Measurements from ENCODE around the gene RBM38.
"Not testable (repeated sequence)": the region's sequence is repeated elsewhere in the genome, so short reads cannot be mapped to it uniquely, and the experiment has no call there.

The RBM38 gene

GRCh38 chr20:57417830-57418780 lies 26.9 kb downstream of the RBM38 start:
- peak; percentile 76 for DNase-seq (ENCODE audit: low spot score)

GRCh38 chr20:57419479-57419878 lies 28.3 kb downstream of the RBM38 start:
- DNase-seq (ENCODE audit: low spot score) = not testable (repeated sequence)

GRCh38 chr20:57420571-57421252 lies 29.5 kb downstream of the RBM38 start:
- DNase-seq (ENCODE audit: low spot score) = peak; percentile 55

GRCh38 chr20:57421253-57422220 lies 30.3 kb downstream of the RBM38 start:
- DNase-seq (ENCODE audit: low spot score) = no peak

- no peak for DNase-seq (ENCODE audit: low spot score)
These were observed 31.1 kb downstream of the RBM38 start for GRCh38 chr20:57422254-57422653.

GRCh38 chr20:57425150-57426013 lies 34.2 kb downstream of the RBM38 start:
- no peak for DNase-seq (ENCODE audit: low spot score)

GRCh38 chr20:57426271-57426689 lies 35.1 kb downstream of the RBM38 start:
- DNase-seq (ENCODE audit: low spot score) = no peak

GRCh38 chr20:57426831-57427230 lies 35.6 kb downstream of the RBM38 start:
- no peak for DNase-seq (ENCODE audit: low spot score)

GRCh38 chr20:57428324-57429158 lies 37.3 kb downstream of the RBM38 start:
- DNase-seq (ENCODE audit: low spot score) = no peak

GRCh38 chr20:57429159-57429496 lies 37.9 kb downstream of the RBM38 start:
- no peak for DNase-seq (ENCODE audit: low spot score)

- no peak for DNase-seq (ENCODE audit: low spot score)
These were observed 38.5 kb downstream of the RBM38 start for GRCh38 chr20:57429580-57430200.

- DNase-seq (ENCODE audit: low spot score) = not testable (repeated sequence)
These were observed 39.0 kb downstream of the RBM38 start for GRCh38 chr20:57430201-57430596.

- DNase-seq (ENCODE audit: low spot score) = no peak
These were observed 40.3 kb downstream of the RBM38 start for GRCh38 chr20:57431539-57431835.

- no peak for DNase-seq (ENCODE audit: low spot score)
These were observed 41.3 kb downstream of the RBM38 start for GRCh38 chr20:57432480-57432861.

GRCh38 chr20:57432862-57433491 lies 41.8 kb downstream of the RBM38 start:
- peak; percentile 56 for DNase-seq (ENCODE audit: low spot score)

- DNase-seq (ENCODE audit: low spot score) = no peak
These were observed 42.6 kb downstream of the RBM38 start for GRCh38 chr20:57433657-57434389.

GRCh38 chr20:57434390-57434700 lies 43.1 kb downstream of the RBM38 start:
- DNase-seq (ENCODE audit: low spot score) = peak; percentile 56

- DNase-seq (ENCODE audit: low spot score) = no peak
These were observed 43.9 kb downstream of the RBM38 start for GRCh38 chr20:57435105-57435497.

Data from hematopoietic multipotent progenitor cell treated with erythropoietin and hydrocortisone succinate and interleukin-3 and kit ligand, for 17 days (in vitro differentiated cells).